NCI-H128 (cell line): Measurements from ENCODE around the gene MGAT4B.

Source experiments
- DNase-seq: peaks from one replicate; lab custom pipeline; 2025; ENCODE audit not compliant: unreplicated experiment; lab: John Stamatoyannopoulos, UW

Gene MGAT4B

DNA sequence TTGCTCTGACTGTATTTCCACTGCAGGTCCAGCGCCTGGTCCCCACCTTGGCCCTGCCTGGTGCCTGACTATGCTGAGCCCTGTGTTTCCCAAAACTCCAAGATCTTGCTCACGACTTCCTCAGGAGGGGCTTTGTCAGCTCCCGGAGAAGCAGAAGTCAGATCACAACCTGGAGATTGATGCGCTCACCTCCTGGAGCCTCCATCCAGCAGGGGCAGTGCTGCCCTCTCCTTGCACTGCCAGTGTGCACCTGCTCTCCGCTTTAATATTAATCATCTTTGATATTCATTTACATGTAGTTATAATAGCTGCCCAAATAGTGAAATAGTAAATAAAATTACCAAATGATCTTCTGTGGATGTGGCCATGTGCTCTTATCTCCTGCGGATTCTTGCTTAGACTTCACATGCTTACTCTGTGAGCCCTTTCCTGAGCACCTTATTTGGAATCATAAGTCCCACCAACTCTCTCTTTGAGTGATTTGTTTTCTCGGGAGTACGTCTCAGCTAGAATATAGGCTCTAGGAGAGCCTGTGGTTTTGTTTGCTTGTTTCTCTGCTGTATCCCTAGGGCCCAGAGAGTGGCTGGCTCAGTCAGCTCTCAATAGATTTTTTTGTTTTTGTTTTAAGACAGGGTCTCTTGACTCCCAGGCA, 56.7 kb downstream of the MGAT4B start:
- no peak for DNase-seq

DNA sequence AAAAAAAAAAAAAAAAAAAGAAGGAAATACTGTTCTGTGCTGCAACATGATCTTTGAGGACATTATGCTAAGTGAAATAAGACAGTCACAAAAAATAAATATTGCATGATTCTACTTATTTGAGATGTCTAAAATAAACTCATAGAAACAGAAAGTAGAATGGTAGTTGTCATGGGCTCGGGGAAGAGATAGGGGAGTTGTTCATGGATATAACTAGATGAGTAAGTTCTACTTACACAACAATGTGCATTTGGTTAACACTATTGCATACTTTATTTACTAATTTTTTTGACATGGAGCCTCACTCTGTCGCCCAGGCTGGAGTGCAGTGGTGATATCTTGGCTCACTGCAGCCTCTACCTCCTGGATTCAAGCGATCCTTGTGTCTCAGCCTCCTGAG, 58.9 kb downstream of the MGAT4B start:
- DNase-seq, result no peak
